ENCODE results near the gene TMEM79. TPM values are rescaled to one million over a fixed set of nuclear protein-coding genes. Genes with fewer than 3 reads are reported as not detected.
"Not testable (repeated sequence)": the region's sequence is repeated elsewhere in the genome, so short reads cannot be mapped to it uniquely, and the experiment has no call there.

TMEM79 gene
- total and polyA plus RNA-seq, 10 donors: 2.6 to 6.8 (median 4.5) TPM

- DNase-seq: no peak
- H3K36me3 ChIP-seq: peaks cover 3 to 100% (median 98%) of the 10 kb centered on the region in 6 donors
- 83 to 89% (median 86%) methylated on average over 3 of the region's 3 CpGs for WGBS, 5 donors
Measured at GRCh38 chr1:156320560-156320959, 36.4 kb downstream of the TMEM79 start.

DNA sequence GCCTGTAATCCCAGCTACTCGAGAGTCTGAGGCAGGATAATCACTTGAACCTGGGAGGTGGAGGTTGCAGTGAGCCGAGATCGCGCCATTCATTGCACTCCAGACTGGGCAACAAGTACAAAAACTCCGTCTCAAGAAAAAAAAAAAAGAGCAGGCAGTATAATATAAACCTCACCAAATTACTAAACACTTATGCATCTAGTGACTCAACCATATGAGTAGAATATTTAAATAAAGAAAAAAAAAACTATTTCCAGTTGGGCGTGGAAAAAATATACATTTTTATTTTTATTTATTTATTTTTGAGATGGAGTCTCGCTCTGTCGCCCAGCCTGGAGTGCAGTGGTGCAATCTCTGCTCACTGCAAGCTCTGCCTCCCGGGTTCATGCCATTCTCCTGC, 39.1 kb downstream of the TMEM79 start:
- H3K9me3 ChIP-seq; H3K27me3 ChIP-seq (replicated peaks in 1 of 7); DNase-seq; H3K4me1 ChIP-seq; intact Hi-C loops (cut with DNase I; ENCODE audit: low total_unique reads); H3K27ac ChIP-seq; H3K4me3 ChIP-seq: not testable (repeated sequence)
- 93 to 97% (median 94%) methylated on average over 9 of the region's 9 CpGs for WGBS, 5 donors
- H3K36me3 ChIP-seq: peaks cover 0 to 96% (median 77%) of the 10 kb centered on the region in 6 donors

More at GRCh38 chr1:156320560-156320959, 36.4 kb downstream of the TMEM79 start:
- Histone ChIP-seq H3K9me3 (no peaks in the 10 kb centered on the region), H3K4me3 (no peak overlapping the region), H3K4me1 (no peaks in the 10 kb centered on the region), H3K27me3 (replicated peaks in 1 of 7) (no peaks in the 10 kb centered on the region), H3K27ac (no peak overlapping the region)
- intact Hi-C loops (cut with DNase I; ENCODE audit: low total_unique reads): no loop called here
- TF ChIP-seq POLR2A (IDR thresholded peaks at IDR 0.05): no peak
- TF ChIP-seq, protein P1, sequence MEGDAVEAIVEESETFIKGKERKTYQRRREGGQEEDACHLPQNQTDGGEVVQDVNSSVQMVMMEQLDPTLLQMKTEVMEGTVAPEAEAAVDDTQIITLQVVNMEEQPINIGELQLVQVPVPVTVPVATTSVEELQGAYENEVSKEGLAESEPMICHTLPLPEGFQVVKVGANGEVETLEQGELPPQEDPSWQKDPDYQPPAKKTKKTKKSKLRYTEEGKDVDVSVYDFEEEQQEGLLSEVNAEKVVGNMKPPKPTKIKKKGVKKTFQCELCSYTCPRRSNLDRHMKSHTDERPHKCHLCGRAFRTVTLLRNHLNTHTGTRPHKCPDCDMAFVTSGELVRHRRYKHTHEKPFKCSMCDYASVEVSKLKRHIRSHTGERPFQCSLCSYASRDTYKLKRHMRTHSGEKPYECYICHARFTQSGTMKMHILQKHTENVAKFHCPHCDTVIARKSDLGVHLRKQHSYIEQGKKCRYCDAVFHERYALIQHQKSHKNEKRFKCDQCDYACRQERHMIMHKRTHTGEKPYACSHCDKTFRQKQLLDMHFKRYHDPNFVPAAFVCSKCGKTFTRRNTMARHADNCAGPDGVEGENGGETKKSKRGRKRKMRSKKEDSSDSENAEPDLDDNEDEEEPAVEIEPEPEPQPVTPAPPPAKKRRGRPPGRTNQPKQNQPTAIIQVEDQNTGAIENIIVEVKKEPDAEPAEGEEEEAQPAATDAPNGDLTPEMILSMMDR (IDR thresholded peaks at IDR 0.05 in 8 of 11, conservative IDR thresholded peaks at IDR 0.05 in 3 of 11): no peak
- no peak for TF ChIP-seq POLR2AphosphoS5 (IDR thresholded peaks at IDR 0.05)

GRCh38 chr1:156336242-156336641, 52.1 kb downstream of the TMEM79 start:
- H3K27me3 ChIP-seq (replicated peaks in 1 of 7): no peaks in the 10 kb centered on the region
- WGBS, 5 donors: 79 to 88% (median 83%) methylated on average over 4 of the region's 4 CpGs
- no peaks in the 10 kb centered on the region for H3K9me3 ChIP-seq
- peaks cover 14 to 40% (median 29%) of the 10 kb centered on the region in 6 donors for H3K4me1 ChIP-seq
- no peak overlapping the region for H3K27ac ChIP-seq
- peak overlapping the region in 4 of 8 donors; percentile 72 to 91 (median 82) for H3K4me3 ChIP-seq
- intact Hi-C loops (cut with DNase I; ENCODE audit: low total_unique reads): no loop called here
- DNase-seq: no peak
- peaks cover 0 to 48% (median 40%) of the 10 kb centered on the region in 6 donors for H3K36me3 ChIP-seq
- TF ChIP-seq POLR2A (IDR thresholded peaks at IDR 0.05): no peak
- no peak for TF ChIP-seq POLR2AphosphoS5 (IDR thresholded peaks at IDR 0.05)
- TF ChIP-seq, protein P1 (IDR thresholded peaks at IDR 0.05 in 8 of 11, conservative IDR thresholded peaks at IDR 0.05 in 3 of 11): no peak

DNA sequence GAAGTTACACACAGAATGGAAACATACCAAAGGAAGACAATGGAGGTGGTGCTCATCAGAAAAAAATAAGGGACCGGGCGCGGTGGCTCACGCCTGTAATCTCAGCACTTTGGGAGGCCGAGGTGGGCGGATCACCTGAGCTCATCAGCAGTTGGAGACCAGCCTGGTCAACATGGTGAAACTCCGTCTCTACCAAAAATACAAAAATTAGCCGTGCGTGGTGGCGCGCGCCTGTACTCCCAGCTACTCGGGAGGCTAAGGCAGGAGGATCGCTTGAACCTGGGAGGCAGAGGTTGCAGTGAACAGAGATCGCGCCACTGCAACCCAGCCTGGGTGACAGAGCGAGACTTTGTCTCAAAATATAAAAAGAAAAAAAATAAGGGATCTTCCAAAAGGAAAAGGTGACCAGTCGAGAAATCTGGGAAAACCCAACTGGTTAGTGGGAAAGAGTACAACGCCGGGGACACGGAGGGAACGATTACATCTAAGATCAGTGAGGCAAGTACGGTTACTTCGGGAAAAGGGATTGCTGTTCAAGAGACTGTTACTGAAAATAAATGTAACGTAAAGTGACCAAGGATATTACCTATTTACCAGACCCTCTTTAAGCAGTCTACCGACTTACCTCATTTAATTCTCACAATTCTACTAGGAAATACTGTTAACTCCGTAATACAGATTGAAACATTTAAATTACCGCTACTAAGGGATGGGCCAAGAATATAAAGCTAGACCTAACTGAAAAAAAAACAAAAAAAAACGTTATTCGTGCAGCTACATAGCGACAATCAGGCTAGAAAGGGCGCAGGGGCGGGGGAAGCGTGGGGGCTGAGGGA, 53.1 kb downstream of the TMEM79 start:
- H3K27ac ChIP-seq: peak overlapping the region; percentile 22 to 90 (median 86)
- DNase-seq: peak; percentile 71
- TF ChIP-seq, protein P1 (IDR thresholded peaks at IDR 0.05 in 8 of 11, conservative IDR thresholded peaks at IDR 0.05 in 3 of 11): no peak
- TF ChIP-seq POLR2A (IDR thresholded peaks at IDR 0.05) (no peak), POLR2AphosphoS5 (IDR thresholded peaks at IDR 0.05) (no peak)

More for the DNA sequence above, 53.1 kb downstream of the TMEM79 start:
- 34 to 37% (median 35%) methylated on average over 34 of the region's 34 CpGs for WGBS, 5 donors
- Histone ChIP-seq H3K4me1 (peaks cover 14 to 40% (median 29%) of the 10 kb centered on the region in 6 donors), H3K4me3 (peak overlapping the region; percentile 57 to 95 (median 88)), H3K36me3 (peaks cover 0 to 38% (median 30%) of the 10 kb centered on the region in 6 donors), H3K9me3 (no peaks in the 10 kb centered on the region), H3K27me3 (replicated peaks in 1 of 7) (no peaks in the 10 kb centered on the region)
- intact Hi-C loops (cut with DNase I; ENCODE audit: low total_unique reads): no loop called here
